SK-N-SH (cell line): ENCODE measurements around the gene MAP1LC3B. TPM values are rescaled to one million over a fixed set of nuclear protein-coding genes. Genes with fewer than 3 reads are reported as not detected.

Experiments
- CTCF ChIA-PET: fragments of 300-600, 350-600 bp; formaldehyde crosslinking; extraction: SDS; loops from one replicate; lab custom pipeline; 2021; lab: Yijun Ruan, JAX
- POLR2A ChIA-PET: fragments of 350-600 bp; sonication (Branson Sonifier 250); formaldehyde crosslinking; extraction: SDS; loops from one replicate; lab custom pipeline; 2020; ENCODE audit warnings: antibody characterized with exemption, inconsistent platforms; lab: Yijun Ruan, JAX
- DNase-seq: peaks from one replicate; pipeline ENCODE4 v3.0.0; 2012
- H2AFZ ChIP-seq: fragments of 200-600 bp; sonication (generic); 2 replicates; pipeline ENCODE4 v1.8.1; 2016; ENCODE audit warnings: antibody characterized with exemption, mild to moderate bottlenecking, low read depth
- H3F3A ChIP-seq: fragments of 200-600 bp; sonication (generic); replicated peaks from 2 replicates; pipeline ENCODE3; 2016; ENCODE audit warnings: antibody characterized with exemption, mild to moderate bottlenecking; ENCODE audit not compliant: insufficient read depth
- H3K27ac ChIP-seq, 2 experiments: fragments of 200-500 bp in 1 of 2; fragments of 200-600 bp in 1 of 2; sonication (Bioruptor generic) in 1 of 2; sonication (generic), shearing (Covaris generic) in 1 of 2; 2 replicates each; pipeline versions ENCODE4 v1.5.1 to v1.6.1; 2014 to 2016; ENCODE audit warnings: low read depth in 2 of 2, inconsistent platforms in 1 of 2, low read length in 1 of 2, mild to moderate bottlenecking in 1 of 2, mixed read lengths in 1 of 2
- H3K27me3 ChIP-seq: fragments of 200-600 bp; sonication (generic), shearing (Covaris generic); 2 replicates; pipeline ENCODE4 v1.6.1; 2016; ENCODE audit warnings: mixed run types; ENCODE audit not compliant: insufficient read depth
- H3K36me3 ChIP-seq, 2 experiments: fragments of 200-500 bp in 1 of 2; fragments of 200-600 bp in 1 of 2; sonication (Bioruptor generic) in 1 of 2; sonication (generic) in 1 of 2; replicated peaks in 1 of 2; 2 replicates each; pipeline versions ENCODE3 to v1.5.1; 2014 to 2016; ENCODE audit warnings: low read length in 1 of 2, mild to moderate bottlenecking in 1 of 2; ENCODE audit not compliant: insufficient read depth in 2 of 2, control insufficient read depth in 1 of 2
- H3K4me1 ChIP-seq, 2 experiments: fragments of 200-500 bp in 1 of 2; fragments of 200-600 bp in 1 of 2; sonication (Bioruptor generic) in 1 of 2; sonication (generic), shearing (Covaris generic) in 1 of 2; 2 replicates each; pipeline versions ENCODE4 v1.5.1 to v1.6.1; 2014 to 2016; ENCODE audit warnings: low read depth in 1 of 2, low read length in 1 of 2, mixed run types in 1 of 2; ENCODE audit not compliant: insufficient read depth in 2 of 2, control insufficient read depth in 1 of 2
- H3K4me2 ChIP-seq: fragments of 200-600 bp; sonication (generic), shearing (Covaris generic); 2 replicates; pipeline ENCODE4 v1.6.1; 2017; ENCODE audit warnings: mixed run types
- H3K4me3 ChIP-seq, 2 experiments: fragments of 200-500 bp in 1 of 2; fragments of 200-600 bp in 1 of 2; sonication (Bioruptor generic) in 1 of 2; sonication (generic), shearing (Covaris generic) in 1 of 2; 2 replicates each; pipeline versions ENCODE4 v1.5.1 to v1.8.1; 2014 to 2016; ENCODE audit warnings: low read depth in 2 of 2, inconsistent platforms in 1 of 2, low read length in 1 of 2, mild to moderate bottlenecking in 1 of 2, mixed read lengths in 1 of 2, moderate library complexity in 1 of 2
- H3K79me2 ChIP-seq: fragments of 200-600 bp; sonication (generic); 2 replicates; pipeline ENCODE4 v1.8.1; 2017; ENCODE audit warnings: mild to moderate bottlenecking; ENCODE audit not compliant: insufficient read depth
- H3K9ac ChIP-seq: fragments of 200-600 bp; sonication (generic); 2 replicates; pipeline ENCODE4 v1.6.1; 2017; ENCODE audit warnings: mixed run types
- H3K9me2 ChIP-seq: fragments of 200-600 bp; sonication (generic); 2 replicates; pipeline ENCODE4 v1.6.1; 2017; ENCODE audit warnings: mixed run types
- H3K9me3 ChIP-seq: fragments of 200-600 bp; sonication (generic); 2 replicates; pipeline ENCODE4 v1.6.1; 2017; ENCODE audit warnings: mixed run types, mild to moderate bottlenecking, moderate library complexity
- H4K20me1 ChIP-seq: fragments of 200-600 bp; sonication (generic); 2 replicates; pipeline ENCODE4 v1.6.1; 2017; ENCODE audit warnings: mild to moderate bottlenecking, mixed run types; ENCODE audit not compliant: insufficient read depth
- EZH2phosphoT487 ChIP-seq: fragments of 200-600 bp; sonication (generic); IDR thresholded peaks from 2 replicates; pipeline ENCODE4 v1.6.1; 2017; ENCODE audit warnings: low read depth, mixed run types, mild to moderate bottlenecking, antibody characterized with exemption, moderate library complexity, borderline replicate concordance
- MEF2A ChIP-seq: IDR thresholded peaks from 2 replicates; pipeline ENCODE4 v1.4.0; 2012; ENCODE audit warnings: low read depth, borderline replicate concordance
- NRF1 ChIP-seq: IDR thresholded peaks from 2 replicates; pipeline ENCODE4 v1.6.1; 2012; ENCODE audit warnings: low read depth, mild to moderate bottlenecking, low read length
- PBX3 ChIP-seq: IDR thresholded peaks from 2 replicates; pipeline ENCODE4; 2012
- POLR2AphosphoS5 ChIP-seq: IDR thresholded peaks from 2 replicates; pipeline ENCODE4 v1.6.1; 2012; ENCODE audit warnings: low read depth, low read length
- RXRA ChIP-seq: IDR thresholded peaks from 2 replicates; pipeline ENCODE4 v1.4.0; 2012; ENCODE audit warnings: low read depth, mild to moderate bottlenecking, borderline replicate concordance
- USF1 ChIP-seq: IDR thresholded peaks from 2 replicates; pipeline ENCODE4 v1.4.0; 2012; ENCODE audit warnings: low read depth, borderline replicate concordance
- WGBS: methylation state at CpG from one replicate; pipeline ENCODE4 v1.1.6; 2017; ENCODE audit warnings: low lambda C conversion rate; 5-methylcytosine and 5-hydroxymethylcytosine counted together
- polyA plus RNA-seq, 3 experiments: library from polyadenylated mRNA; depleted of rRNA; stranded (reverse); fragments of >200 nt; gene quantifications; 2 replicates each; pipeline ENCODE4 v1.2.3, GENCODE V29; 2012
- TF ChIP-seq, protein P1 (sequence below): IDR thresholded peaks from 2 replicates; pipeline ENCODE4 v1.4.0; 2012; ENCODE audit warnings: low read depth, borderline replicate concordance
- TF ChIP-seq, protein P2 (sequence below): fragments of 200-600 bp; sonication (generic); IDR thresholded peaks from 2 replicates; pipeline ENCODE4 v1.6.1; 2017; ENCODE audit warnings: antibody characterized with exemption, mild to moderate bottlenecking, moderate library complexity

MAP1LC3B gene
- polyA plus RNA-seq, 1 of the 3 experiments (the other 2 are of a cell fraction) = 33.7 TPM

DNA sequence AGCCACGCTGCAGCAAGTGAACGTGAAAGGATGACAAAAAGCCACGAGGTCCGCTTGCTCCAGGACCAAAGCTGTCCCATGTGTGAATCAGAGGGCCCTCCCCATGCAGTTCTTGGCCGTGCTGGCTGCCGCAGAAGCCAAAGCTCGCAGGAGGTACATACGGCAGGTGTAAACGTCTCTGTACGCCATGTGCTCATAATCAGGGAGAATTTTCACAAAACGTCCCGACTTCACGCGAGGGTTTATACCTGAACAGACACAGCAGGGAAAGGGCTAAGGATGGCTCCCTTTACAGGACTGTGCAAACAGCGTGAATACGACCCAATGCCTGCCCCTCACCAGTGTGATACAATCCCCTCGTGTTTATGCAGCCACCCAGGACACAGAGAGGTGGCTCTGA, 33.9 kb upstream of the MAP1LC3B start:
- no peaks in the 10 kb centered on the region for H3K9me3 ChIP-seq
- no peak overlapping the region for H3K9ac ChIP-seq
- H3K27me3 ChIP-seq = no peaks in the 10 kb centered on the region
- H3K9me2 ChIP-seq = no peaks in the 10 kb centered on the region
- no peak for DNase-seq
- POLR2A ChIA-PET = no interaction called here
- peaks cover 22 to 27% of the 10 kb centered on the region in 2 experiments for H3K36me3 ChIP-seq
- peaks cover under 1 to 2% of the 10 kb centered on the region in 2 experiments; a peak in 2 of 4 replicates for H3K4me1 ChIP-seq
- 87% methylated on average over 17 of the region's 17 CpGs for WGBS
- H3F3A ChIP-seq = no peaks in the 10 kb centered on the region
- H2AFZ ChIP-seq = no peak overlapping the region
- H4K20me1 ChIP-seq = peaks cover under 1% of the 10 kb centered on the region; the same call in 1 of the 2 replicates
- H3K4me3 ChIP-seq = no peak overlapping the region
- no peak overlapping the region for H3K4me2 ChIP-seq
- CTCF ChIA-PET = interaction anchor here (0.8 to 1.6 kb wide), 2 partner anchors 26 to 34 kb away, joined by 3 to 5 read pairs; no protein-coding TSS in a partner anchor
- TF ChIP-seq POLR2AphosphoS5 = no peak
- TF ChIP-seq EZH2phosphoT487 = no peak
- TF ChIP-seq RXRA = no peak
- TF ChIP-seq PBX3 = no peak
- H3K79me2 ChIP-seq = peaks cover 7% of the 10 kb centered on the region
- H3K27ac ChIP-seq = no peak overlapping the region

DNA sequence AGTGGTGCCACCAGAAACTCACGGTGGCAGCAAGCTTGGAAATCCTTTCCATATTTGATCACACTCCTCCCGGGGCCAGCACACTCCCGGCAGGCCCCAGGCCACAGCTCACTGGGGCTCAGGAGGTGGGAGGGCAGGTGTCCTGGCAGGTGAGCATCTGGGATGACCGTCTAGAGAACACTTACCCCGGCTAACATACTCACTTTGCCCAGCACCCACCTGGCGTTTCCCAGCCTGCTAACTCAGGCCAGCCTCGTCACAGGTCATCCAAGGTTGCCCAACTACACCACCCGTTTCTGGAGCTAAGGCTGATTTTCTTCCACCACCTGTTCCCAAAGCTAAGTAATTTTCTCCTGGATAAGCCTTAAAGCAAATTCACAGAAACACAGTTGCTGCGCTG, 33.4 kb upstream of the MAP1LC3B start:
- DNase-seq = no peak
- Histone ChIP-seq H3K27ac (no peak overlapping the region), H3K27me3 (no peaks in the 10 kb centered on the region), H3K9ac (no peak overlapping the region), H3K9me3 (no peaks in the 10 kb centered on the region), H3K36me3 (peaks cover 22 to 28% of the 10 kb centered on the region in 2 experiments), H3K4me2 (no peak overlapping the region), H3K79me2 (peaks cover 10% of the 10 kb centered on the region), H3K4me3 (no peak overlapping the region), H4K20me1 (peaks cover 5% of the 10 kb centered on the region; the same call in 1 of the 2 replicates), H2AFZ (no peak overlapping the region), H3F3A (no peaks in the 10 kb centered on the region), H3K4me1 (peaks cover 5% of the 10 kb centered on the region in 2 experiments; a peak in 2 of 4 replicates), H3K9me2 (no peaks in the 10 kb centered on the region)
- CTCF ChIA-PET = interaction anchor here (0.8 to 1.6 kb wide), 2 partner anchors 26 to 35 kb away, joined by 3 to 5 read pairs; no protein-coding TSS in a partner anchor
- 89% methylated on average over 9 of the region's 9 CpGs for WGBS
- POLR2A ChIA-PET = no interaction called here
- no peak for TF ChIP-seq USF1
- TF ChIP-seq, protein P1, sequence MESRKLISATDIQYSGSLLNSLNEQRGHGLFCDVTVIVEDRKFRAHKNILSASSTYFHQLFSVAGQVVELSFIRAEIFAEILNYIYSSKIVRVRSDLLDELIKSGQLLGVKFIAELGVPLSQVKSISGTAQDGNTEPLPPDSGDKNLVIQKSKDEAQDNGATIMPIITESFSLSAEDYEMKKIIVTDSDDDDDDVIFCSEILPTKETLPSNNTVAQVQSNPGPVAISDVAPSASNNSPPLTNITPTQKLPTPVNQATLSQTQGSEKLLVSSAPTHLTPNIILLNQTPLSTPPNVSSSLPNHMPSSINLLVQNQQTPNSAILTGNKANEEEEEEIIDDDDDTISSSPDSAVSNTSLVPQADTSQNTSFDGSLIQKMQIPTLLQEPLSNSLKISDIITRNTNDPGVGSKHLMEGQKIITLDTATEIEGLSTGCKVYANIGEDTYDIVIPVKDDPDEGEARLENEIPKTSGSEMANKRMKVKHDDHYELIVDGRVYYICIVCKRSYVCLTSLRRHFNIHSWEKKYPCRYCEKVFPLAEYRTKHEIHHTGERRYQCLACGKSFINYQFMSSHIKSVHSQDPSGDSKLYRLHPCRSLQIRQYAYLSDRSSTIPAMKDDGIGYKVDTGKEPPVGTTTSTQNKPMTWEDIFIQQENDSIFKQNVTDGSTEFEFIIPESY = no peak
- no peak for TF ChIP-seq NRF1
- TF ChIP-seq, protein P2, sequence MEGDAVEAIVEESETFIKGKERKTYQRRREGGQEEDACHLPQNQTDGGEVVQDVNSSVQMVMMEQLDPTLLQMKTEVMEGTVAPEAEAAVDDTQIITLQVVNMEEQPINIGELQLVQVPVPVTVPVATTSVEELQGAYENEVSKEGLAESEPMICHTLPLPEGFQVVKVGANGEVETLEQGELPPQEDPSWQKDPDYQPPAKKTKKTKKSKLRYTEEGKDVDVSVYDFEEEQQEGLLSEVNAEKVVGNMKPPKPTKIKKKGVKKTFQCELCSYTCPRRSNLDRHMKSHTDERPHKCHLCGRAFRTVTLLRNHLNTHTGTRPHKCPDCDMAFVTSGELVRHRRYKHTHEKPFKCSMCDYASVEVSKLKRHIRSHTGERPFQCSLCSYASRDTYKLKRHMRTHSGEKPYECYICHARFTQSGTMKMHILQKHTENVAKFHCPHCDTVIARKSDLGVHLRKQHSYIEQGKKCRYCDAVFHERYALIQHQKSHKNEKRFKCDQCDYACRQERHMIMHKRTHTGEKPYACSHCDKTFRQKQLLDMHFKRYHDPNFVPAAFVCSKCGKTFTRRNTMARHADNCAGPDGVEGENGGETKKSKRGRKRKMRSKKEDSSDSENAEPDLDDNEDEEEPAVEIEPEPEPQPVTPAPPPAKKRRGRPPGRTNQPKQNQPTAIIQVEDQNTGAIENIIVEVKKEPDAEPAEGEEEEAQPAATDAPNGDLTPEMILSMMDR = no peak
- TF ChIP-seq MEF2A = no peak
- TF ChIP-seq RXRA = no peak
